Putamen (tissue), 1 donor: Measurements from ENCODE around the gene LIME1.
A peak's percentile ranks its signal among the peaks of the same experiment; 100 is the strongest.
"Not testable (repeated sequence)": the region's sequence is repeated elsewhere in the genome, so short reads cannot be mapped to it uniquely, and the experiment has no call there.

Experiments
- DNase-seq: peaks from one replicate; pipeline ENCODE4 v3.0.0-alpha.2; 2016; ENCODE audit warnings: low spot score

LIME1 gene

GRCh38 chr20:63773571-63774241, 37.2 kb downstream of the LIME1 start:
- DNase-seq, result no peak

- no peak for DNase-seq
Measured at GRCh38 chr20:63774306-63774705, 37.8 kb downstream of the LIME1 start.

DNA sequence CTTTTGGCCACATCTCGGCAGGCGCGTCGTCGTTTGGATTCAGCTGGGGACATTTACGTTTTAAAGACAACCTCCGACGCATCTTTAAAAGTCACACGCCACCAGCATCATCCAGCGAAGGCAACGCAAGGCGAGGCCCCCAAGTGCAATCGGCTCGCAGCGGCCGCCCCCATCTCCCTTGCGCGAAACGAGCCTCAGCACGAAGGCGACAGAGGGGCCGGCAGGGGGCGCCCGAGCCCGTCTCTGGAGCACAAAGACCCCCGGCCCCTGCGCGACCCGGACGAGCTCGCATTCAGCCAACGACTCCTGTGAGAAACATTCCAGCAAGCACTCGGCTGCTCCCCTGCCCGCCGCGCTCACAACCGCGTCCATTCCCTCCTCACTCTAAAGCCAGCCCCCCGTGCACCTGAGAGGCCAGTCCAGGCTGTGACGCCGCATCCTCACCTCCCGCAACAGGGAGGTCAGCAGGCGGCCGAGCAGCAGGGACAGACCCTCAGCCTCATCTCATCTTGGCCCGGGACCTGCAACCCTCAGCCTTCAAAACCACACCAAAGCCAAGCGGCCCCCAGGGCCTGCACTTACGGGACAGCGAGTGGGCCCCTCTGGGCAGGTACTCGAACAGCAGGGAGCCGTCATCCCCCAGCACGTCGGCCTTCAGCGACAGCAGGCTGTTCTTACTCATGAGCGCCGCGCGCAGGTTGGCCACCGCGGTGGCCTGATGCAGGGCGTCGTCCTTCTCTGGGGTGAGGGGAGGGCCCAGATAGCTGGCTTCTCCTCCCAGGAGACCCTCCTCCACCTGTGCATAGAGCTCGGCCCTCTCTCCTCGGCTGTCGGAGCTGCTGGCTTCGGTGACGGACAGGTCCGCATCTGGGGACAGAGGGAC, 38.9 kb downstream of the LIME1 start:
- DNase-seq, result peak; percentile 23

DNA sequence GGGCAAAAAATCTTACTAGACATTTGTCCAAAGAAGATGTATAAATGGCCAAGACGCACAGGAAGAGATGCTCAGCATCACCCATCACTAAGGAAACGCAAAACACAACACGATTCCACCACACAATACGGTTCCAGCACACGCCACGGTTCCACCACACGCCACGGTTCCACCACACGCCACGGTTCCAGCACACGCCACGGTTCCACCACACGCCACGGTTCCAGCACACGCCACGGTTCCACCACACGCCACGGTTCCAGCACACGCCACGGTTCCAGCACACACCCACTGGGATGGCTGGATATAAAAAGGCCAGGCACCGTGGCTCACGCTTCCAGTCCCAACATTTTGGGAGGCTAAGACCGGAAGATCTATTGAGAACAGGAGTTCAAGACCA, 40.4 kb downstream of the LIME1 start:
- not testable (repeated sequence) for DNase-seq

DNA sequence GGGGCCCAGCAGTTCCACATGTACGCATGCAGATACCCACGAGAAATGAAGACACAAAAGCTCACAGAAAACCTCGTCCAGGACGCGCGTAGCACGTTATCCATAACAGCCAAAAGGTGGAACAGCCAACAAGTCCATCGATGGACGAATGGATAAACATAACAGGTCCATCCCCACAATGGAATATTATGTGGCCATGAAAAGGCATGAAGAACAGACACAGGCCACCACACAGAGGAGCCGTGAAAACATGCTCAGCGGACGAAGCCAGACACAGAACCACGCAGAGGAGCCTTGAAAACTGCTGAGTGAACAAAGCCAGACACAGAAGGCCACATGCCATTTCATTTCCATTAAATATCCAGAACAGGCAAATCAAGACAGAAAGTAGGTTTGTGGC, 41.1 kb downstream of the LIME1 start:
- DNase-seq, result no peak

GRCh38 chr20:63778034-63778752, 41.7 kb downstream of the LIME1 start:
- DNase-seq, result no peak

- DNase-seq, result no peak
Measured at GRCh38 chr20:63778857-63779256, 42.4 kb downstream of the LIME1 start.

DNA sequence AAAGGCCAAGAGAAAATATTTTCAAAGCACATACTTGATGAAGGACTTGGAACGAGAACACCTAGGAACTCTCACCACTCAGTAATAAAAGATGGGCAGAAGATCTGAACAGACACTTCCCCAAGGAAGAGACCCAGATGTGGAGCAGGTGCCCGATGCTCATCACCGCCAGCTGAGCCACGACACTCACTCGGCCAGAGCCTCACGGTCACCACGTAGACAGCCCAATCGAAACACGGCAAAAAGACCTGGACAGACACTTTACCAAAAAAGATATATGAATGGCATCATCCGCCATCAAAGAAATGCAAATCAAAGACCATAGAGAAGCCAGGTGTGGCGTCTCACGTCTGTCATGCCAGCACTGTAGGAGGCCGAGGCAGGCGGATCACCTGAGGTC, 44.7 kb downstream of the LIME1 start:
- DNase-seq, result no peak

GRCh38 chr20:63782051-63782471, 45.6 kb downstream of the LIME1 start:
- DNase-seq, result no peak

DNA sequence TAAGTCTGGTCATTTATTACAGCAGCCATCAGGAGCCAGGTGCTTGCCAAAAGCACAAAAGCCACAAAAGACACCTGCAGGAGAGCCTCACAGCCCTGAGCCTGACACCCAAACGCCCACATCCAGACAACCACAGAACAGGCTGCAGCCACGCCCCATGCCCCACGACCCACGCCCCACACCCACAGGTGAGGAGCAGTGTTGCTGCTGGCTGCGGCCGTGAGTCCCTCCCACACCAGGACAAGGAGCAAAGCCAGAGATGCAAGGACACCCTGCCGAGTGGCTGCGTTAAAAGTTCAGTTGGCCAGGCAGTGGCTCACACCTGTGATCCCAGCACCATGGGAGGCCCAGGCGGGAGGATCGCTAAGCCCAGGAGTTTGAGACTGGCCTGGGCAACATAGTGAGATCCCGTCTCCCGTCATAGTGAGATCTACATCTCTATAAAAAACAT, 46.1 kb downstream of the LIME1 start:
- DNase-seq, result no peak

DNA sequence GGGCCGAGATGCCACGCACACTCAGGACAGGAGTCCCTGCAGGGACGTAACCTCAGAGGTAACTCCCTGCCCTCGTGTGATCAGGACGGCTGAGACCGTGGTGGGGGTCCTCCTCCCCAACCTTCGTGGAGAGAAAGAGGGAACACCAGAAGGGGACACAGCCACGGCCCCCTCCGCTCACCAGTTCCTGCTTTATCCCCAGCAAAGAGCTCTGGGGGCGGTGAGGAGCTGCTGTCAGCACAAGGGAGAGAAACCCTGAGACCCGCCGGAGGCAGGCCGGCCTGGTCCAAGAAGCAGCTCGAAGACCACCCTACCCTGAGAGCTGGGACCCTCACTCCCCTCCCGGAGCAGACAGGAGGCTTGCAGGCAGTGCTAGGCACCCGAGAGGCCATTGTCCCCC, 47.5 kb downstream of the LIME1 start:
- no peak for DNase-seq

- no peak for DNase-seq
Measured at GRCh38 chr20:63785691-63786131, 49.2 kb downstream of the LIME1 start.

DNA sequence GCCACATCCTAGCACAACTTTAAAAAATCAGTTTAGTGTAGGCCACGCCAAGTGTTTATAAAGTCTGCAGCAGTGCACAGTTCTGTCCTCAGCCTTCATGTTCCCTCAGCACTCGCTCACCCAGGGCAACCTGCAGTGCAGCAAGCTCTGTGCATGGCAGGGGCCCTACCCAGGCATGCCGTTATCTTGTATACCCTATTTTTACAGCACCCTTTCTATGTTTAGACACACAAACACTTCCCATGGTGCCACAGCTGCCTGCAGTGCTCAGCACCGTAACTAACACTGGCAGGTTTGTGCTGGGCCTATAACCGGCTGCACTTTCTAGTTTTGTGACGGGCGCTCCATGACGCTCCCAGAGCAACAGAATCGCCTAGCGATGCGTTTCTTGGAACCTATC, 50.8 kb downstream of the LIME1 start:
- DNase-seq, result no peak

GRCh38 chr20:63787749-63788148, 51.3 kb downstream of the LIME1 start:
- DNase-seq, result no peak
